Osteoblast (primary cell): Measurements from ENCODE around the gene BPIFB2. TPM values are rescaled to one million over a fixed set of nuclear protein-coding genes. Genes with fewer than 3 reads are reported as not detected.

ENCODE experiments used
- DNase-seq: peaks from one replicate; pipeline ENCODE4 v3.0.0; 2011; ENCODE audit warnings: low spot score, mixed read lengths; ENCODE audit not compliant: insufficient read length; ENCODE audit errors: missing footprints
- H2AFZ ChIP-seq: 2 replicates; pipeline ENCODE4 v1.6.0; 2011; ENCODE audit warnings: mild to moderate bottlenecking, low read length
- H3K27ac ChIP-seq: 2 replicates; pipeline ENCODE4 v1.5.1; 2011; ENCODE audit warnings: mild to moderate bottlenecking, low read depth, low read length, moderate library complexity
- H3K27me3 ChIP-seq: 2 replicates; pipeline ENCODE4 v1.6.0; 2012; ENCODE audit warnings: mild to moderate bottlenecking, control low read depth, inconsistent platforms, low read length, moderate library complexity; ENCODE audit not compliant: insufficient read depth
- H3K36me3 ChIP-seq: 2 replicates; pipeline ENCODE4 v1.5.1; 2011; ENCODE audit warnings: mild to moderate bottlenecking, low read length, control low read depth, moderate library complexity; ENCODE audit not compliant: insufficient read depth
- H3K4me1 ChIP-seq: 2 replicates; pipeline ENCODE4 v1.5.1; 2011; ENCODE audit warnings: mild to moderate bottlenecking, low read length, control low read depth, moderate library complexity; ENCODE audit not compliant: insufficient read depth
- H3K4me2 ChIP-seq: 2 replicates; pipeline ENCODE4 v1.6.0; 2011; ENCODE audit warnings: mild to moderate bottlenecking, low read length; ENCODE audit not compliant: insufficient read depth
- H3K4me3 ChIP-seq: fragments of 200-600 bp; sonication (generic); 3 replicates; pipeline ENCODE4 v1.5.1; 2012; ENCODE audit warnings: mild to moderate bottlenecking, low read length, inconsistent platforms; ENCODE audit not compliant: insufficient read depth
- H3K79me2 ChIP-seq: 2 replicates; pipeline ENCODE4 v1.6.0; 2012; ENCODE audit warnings: mild to moderate bottlenecking, low read length, control low read depth, inconsistent platforms; ENCODE audit not compliant: insufficient read depth
- H3K9me3 ChIP-seq: 2 replicates; pipeline ENCODE4 v1.5.1; 2011; ENCODE audit warnings: low read depth, low read length, control low read depth
- H4K20me1 ChIP-seq: 2 replicates; pipeline ENCODE4 v1.6.0; 2012; ENCODE audit warnings: mild to moderate bottlenecking, low read length, control low read depth; ENCODE audit not compliant: insufficient read depth
- total RNA-seq: library from RNA; depleted of rRNA; stranded (reverse); fragments of >200 nt; gene quantifications from 2 replicates; pipeline ENCODE4 v1.2.3, GENCODE V29; 2012
- TF ChIP-seq, protein P1 (sequence below): IDR thresholded peaks from 2 replicates; pipeline ENCODE4 v1.5.1; 2011; ENCODE audit warnings: mild to moderate bottlenecking, low read depth, low read length, moderate library complexity; ENCODE audit errors: extremely low read depth

BPIFB2 gene
- total RNA-seq, 1 donor, result not detected

DNA sequence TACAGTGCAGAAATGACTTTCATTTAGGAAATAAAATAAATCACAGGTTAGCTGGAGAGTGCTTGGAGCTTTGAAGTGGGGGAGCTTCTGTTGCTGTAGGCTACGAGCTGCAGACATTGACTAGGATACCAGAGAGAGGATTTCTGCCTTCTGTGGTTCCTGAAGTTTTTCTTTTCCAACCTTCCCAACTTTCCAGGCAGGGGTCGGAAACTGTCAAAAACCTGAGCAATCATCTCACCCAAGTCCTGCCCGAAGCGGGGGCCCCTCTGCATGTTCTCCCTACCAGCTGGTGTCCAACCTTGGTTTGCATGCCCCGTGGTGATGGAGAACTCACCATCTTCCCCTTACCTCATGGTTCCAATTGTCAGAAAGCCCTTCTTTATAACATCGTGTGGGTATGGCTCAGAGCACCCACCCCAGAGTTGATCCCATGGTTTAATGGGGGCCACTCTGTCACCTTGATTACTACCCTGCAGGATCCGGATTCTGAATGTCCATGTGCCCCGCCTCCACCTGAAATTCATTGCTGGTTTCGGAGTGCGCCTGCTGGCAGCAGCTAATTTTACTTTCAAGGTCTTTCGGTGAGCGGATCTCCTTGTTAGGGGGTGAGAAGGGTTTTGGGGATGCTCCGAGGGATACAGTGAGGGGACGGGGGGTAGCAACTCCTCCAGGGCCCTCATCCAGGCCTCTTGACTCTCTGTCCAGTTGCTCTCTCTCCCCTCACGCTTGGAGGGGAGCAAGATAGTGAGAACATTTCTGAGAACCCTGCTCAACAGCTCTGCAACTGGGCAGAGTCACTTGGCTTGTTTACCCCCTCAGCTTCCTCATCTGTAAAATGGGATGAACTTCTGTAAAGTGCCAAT lies 5.1 kb downstream of the BPIFB2 start:
- no peak overlapping the region for H3K4me3 ChIP-seq
- H4K20me1 ChIP-seq, result no peaks in the 10 kb centered on the region
- no peak overlapping the region for H3K4me2 ChIP-seq
- H2AFZ ChIP-seq, result no peak overlapping the region
- H3K27ac ChIP-seq, result no peak overlapping the region
- H3K79me2 ChIP-seq, result no peaks in the 10 kb centered on the region
- no peaks in the 10 kb centered on the region for H3K36me3 ChIP-seq
- H3K4me1 ChIP-seq, result no peaks in the 10 kb centered on the region
- peak; percentile 81 for DNase-seq
- TF ChIP-seq, protein P1, sequence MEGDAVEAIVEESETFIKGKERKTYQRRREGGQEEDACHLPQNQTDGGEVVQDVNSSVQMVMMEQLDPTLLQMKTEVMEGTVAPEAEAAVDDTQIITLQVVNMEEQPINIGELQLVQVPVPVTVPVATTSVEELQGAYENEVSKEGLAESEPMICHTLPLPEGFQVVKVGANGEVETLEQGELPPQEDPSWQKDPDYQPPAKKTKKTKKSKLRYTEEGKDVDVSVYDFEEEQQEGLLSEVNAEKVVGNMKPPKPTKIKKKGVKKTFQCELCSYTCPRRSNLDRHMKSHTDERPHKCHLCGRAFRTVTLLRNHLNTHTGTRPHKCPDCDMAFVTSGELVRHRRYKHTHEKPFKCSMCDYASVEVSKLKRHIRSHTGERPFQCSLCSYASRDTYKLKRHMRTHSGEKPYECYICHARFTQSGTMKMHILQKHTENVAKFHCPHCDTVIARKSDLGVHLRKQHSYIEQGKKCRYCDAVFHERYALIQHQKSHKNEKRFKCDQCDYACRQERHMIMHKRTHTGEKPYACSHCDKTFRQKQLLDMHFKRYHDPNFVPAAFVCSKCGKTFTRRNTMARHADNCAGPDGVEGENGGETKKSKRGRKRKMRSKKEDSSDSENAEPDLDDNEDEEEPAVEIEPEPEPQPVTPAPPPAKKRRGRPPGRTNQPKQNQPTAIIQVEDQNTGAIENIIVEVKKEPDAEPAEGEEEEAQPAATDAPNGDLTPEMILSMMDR, result no peak
- peaks cover 5% of the 10 kb centered on the region for H3K27me3 ChIP-seq
- no peaks in the 10 kb centered on the region for H3K9me3 ChIP-seq

DNA sequence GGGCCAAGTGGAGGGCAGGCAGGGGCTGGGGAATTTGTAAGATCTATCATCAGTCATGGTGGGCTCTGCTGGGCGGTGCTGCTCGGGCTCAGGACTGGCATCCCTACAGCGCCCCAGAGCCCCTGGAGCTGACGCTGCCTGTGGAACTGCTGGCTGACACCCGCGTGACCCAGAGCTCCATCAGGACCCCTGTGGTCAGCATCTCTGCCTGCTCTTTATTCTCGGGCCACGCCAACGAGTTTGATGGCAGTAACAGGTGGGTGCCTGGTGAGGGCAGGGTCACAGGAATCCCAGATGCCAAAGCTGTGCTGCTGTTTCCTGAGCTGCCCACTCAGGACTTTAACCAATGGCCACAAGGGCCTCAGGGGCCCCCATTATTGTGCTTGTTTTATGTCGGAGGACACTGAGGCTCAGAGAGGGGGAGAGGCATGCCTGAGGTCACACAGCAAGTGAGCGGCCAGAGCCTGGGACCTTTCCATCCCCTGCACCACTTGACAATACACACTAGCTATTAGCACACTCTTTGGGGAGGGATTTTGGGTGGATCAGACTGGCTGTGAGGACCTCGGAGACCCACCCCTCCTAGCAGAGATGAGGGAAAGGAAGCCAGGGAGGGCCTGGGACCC lies 6.3 kb downstream of the BPIFB2 start:
- H3K27me3 ChIP-seq, result peaks cover 5% of the 10 kb centered on the region
- H3K36me3 ChIP-seq, result no peaks in the 10 kb centered on the region
- no peaks in the 10 kb centered on the region for H3K79me2 ChIP-seq
- H3K4me2 ChIP-seq, result no peak overlapping the region
- no peaks in the 10 kb centered on the region for H3K9me3 ChIP-seq
- TF ChIP-seq, protein P1, result no peak
- no peak overlapping the region for H2AFZ ChIP-seq
- no peaks in the 10 kb centered on the region for H3K4me1 ChIP-seq
- H3K27ac ChIP-seq, result no peak overlapping the region
- H3K4me3 ChIP-seq, result no peak overlapping the region
- DNase-seq, result peak; percentile 29
- no peaks in the 10 kb centered on the region for H4K20me1 ChIP-seq

DNA sequence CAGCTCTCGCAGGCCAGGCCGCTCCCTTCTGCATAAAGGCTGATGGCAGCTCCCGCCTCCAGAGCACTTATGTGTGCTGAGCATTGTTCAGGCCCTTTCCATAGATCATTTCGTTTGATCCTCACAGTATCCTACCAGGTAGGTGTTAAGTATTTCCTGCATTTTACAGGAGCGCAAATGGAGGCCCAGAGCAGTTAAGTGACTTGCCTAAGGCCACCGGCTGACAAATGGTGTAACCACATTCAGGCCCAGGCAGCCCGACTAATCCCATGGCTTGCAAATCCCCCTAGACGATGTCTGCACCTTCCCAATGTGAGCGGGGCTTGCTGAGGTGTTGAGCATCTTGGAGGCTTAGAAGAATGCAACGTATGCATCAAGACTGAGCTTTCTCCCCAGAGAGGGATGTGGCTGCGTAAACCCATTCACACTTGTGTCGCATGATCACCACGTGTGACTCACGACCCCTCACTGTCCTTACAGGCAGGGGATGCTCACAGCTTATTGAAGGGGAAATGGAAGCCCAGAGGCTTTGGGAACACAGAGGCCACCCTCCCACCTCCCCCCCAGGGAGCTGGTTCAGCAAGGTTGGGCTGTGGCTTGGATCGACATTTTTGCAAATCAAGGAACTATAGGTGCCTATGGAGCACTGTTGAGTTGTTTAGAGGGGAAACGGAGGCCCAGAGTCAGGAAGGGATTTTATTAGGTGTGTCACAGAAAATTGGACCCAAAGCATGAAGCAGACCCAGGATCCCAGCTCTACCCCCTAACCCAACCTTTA lies 7.0 kb downstream of the BPIFB2 start:
- Histone ChIP-seq H3K79me2 (no peaks in the 10 kb centered on the region), H3K27ac (no peak overlapping the region), H3K4me2 (no peak overlapping the region), H3K4me3 (no peak overlapping the region), H3K9me3 (no peaks in the 10 kb centered on the region), H3K4me1 (no peaks in the 10 kb centered on the region), H3K27me3 (peaks cover 3% of the 10 kb centered on the region), H3K36me3 (no peaks in the 10 kb centered on the region), H4K20me1 (no peaks in the 10 kb centered on the region), H2AFZ (no peak overlapping the region)
- TF ChIP-seq, protein P1, result no peak
- peak; percentile 51 for DNase-seq
